Heart left ventricle (tissue), 16 donors: Measurements from ENCODE around the gene OR10C1. TPM values are rescaled to one million over a fixed set of nuclear protein-coding genes. Genes with fewer than 3 reads are reported as not detected.

Source experiments
- ATAC-seq, 4 donors: fragments of 200-7000 bp; cut with Tn5 transposase; one replicate each; pipeline ENCODE4 v1.9.1; 2020 to 2022; ENCODE audit warnings: moderate library complexity in 4 of 4, mild to moderate bottlenecking in 3 of 4, moderate number of reproducible peaks in 1 of 4
- DNase-seq, 5 donors: peaks; one replicate each; pipeline ENCODE4 v3.0.0-alpha.2; 2020
- H3K27ac ChIP-seq, 12 donors: fragments of 200-600 bp; sonication (generic) in 4 of 12; one replicate each; pipeline versions ENCODE4 v1.5.0 to v1.8.0; 2016 to 2022; ENCODE audit warnings: mild to moderate bottlenecking in 2 of 12
- H3K27me3 ChIP-seq, 9 donors: fragments of 200-600 bp; sonication (generic) in 2 of 9; one replicate each; pipeline versions ENCODE4 v1.5.1 to v1.8.0; 2016 to 2022; ENCODE audit warnings: mild to moderate bottlenecking in 3 of 9
- H3K36me3 ChIP-seq, 9 donors: fragments of 200-600 bp; sonication (generic) in 2 of 9; one replicate each; pipeline versions ENCODE4 v1.5.0 to v1.8.0; 2018 to 2022; ENCODE audit warnings: mild to moderate bottlenecking in 2 of 9
- H3K4me1 ChIP-seq, 12 donors: fragments of 200-600 bp; sonication (generic) in 4 of 12; one replicate each; pipeline versions ENCODE4 v1.5.0 to v1.8.0; 2016 to 2022; ENCODE audit warnings: mild to moderate bottlenecking in 3 of 12
- H3K4me3 ChIP-seq, 12 donors: fragments of 200-600 bp; sonication (generic) in 4 of 12; one replicate each; pipeline versions ENCODE4 v1.5.0 to v1.8.0; 2017 to 2022; ENCODE audit warnings: mild to moderate bottlenecking in 9 of 12, moderate library complexity in 4 of 12
- H3K9me3 ChIP-seq, 12 donors: fragments of 200-600 bp; sonication (generic) in 4 of 12; one replicate each; pipeline versions ENCODE4 v1.5.0 to v1.8.0; 2016 to 2022; ENCODE audit warnings: mild to moderate bottlenecking in 1 of 12
- CTCF ChIP-seq, 12 donors: fragments of 200-600 bp; sonication (generic) in 4 of 12; IDR thresholded peaks; one replicate each; pipeline versions ENCODE4 v1.5.0 to v1.8.0; 2018 to 2022; ENCODE audit warnings: antibody characterized with exemption in 12 of 12, mild to moderate bottlenecking in 5 of 12
- POLR2A ChIP-seq, 2 donors: fragments of 450-650 bp; IDR thresholded peaks; one replicate each; pipeline ENCODE4 v1.6.1; 2017; ENCODE audit warnings: antibody characterized with exemption in 2 of 2, mild to moderate bottlenecking in 2 of 2, moderate library complexity in 2 of 2
- WGBS, 4 donors: extraction: QIAGEN DNeasy Blood & Tissue Kit in 2 of 4; methylation state at CpG; one replicate each; pipeline versions ENCODE4 v1.1.5 to v1.1.7; 2013 to 2018; 5-methylcytosine and 5-hydroxymethylcytosine counted together
- intact Hi-C, 10 donors: fragments of 100-400 bp; cut with DNase I; formaldehyde crosslinking; loops; one replicate each; pipeline versions ENCODE4 v1.11.1 to v1.14.2; 2022
- polyA plus RNA-seq, 2 donors: library from polyadenylated mRNA; stranded (reverse); fragments of 200-250 nt; gene quantifications; one replicate each; pipeline ENCODE4 v1.2.3, GENCODE V29; 2013
- total RNA-seq, 9 donors: library from RNA; depleted of rRNA in 2 of 9; stranded (reverse); fragments of >200 nt in 2 of 9; fragmentation: NEBNext Ultra II Directional in 3 of 9; extraction: Animal tissue kit (Norgen Biotek cat#: 25700) in 3 of 9; gene quantifications; one replicate each; pipeline versions ENCODE4 v1.1.0 to v1.2.4, GENCODE V29; 2016 to 2023
- donor health status: ischemic (EF 13 %, LVEDD 7.1; RV severe dilation, severe dysfunction).
- donor health status: healthy with polysubstance abuse.
- donor health status: DM: no; HTN: yes; CAD: no.
- donor health status: DM: no; HTN: no; CAD: no.
- donor health status: ischemic (EF 25% LVEDD 6.9; RV normal size, moderate dysfunction).
- donor health status: ischemic (EF 25% LVEDD 5.7; RV mildly dilated, moderate dysfunction).
- donor health status: healthy.
- donor health status: DM: yes; HTN: yes; CAD: no.
- donor health status: ischemic (EF 35%, LVEDD 5.7; RV mildly dilated, moderate dysfunction).
- donor health status: nonischemic (EF 11% LVEDD 7.7; RV severe dilation, severe dysfunction).
- donor health status: DM: yes; HTN: yes; CAD: no.
- donor health status: PGD.
- donor health status: ischemic (EF 29% LVEDD 5.4; RV normal size, mild dysfunction).
- donor health status: nonischemic (EF 23%, LVEDD 6.1; RV moderate dilation, normal function).

The OR10C1 gene
- total and polyA plus RNA-seq, 11 donors, result not detected

- 75 to 85% (median 79%) methylated on average over 6 of the region's 6 CpGs for WGBS, 4 donors
- Histone ChIP-seq H3K27ac (no peak overlapping the region), H3K9me3 (no peaks in the 10 kb centered on the region), H3K4me1 (no peaks in the 10 kb centered on the region), H3K4me3 (no peak overlapping the region), H3K36me3 (no peaks in the 10 kb centered on the region), H3K27me3 (peaks cover 0 to 5% (median 0%) of the 10 kb centered on the region in 9 donors)
- intact Hi-C loops, result no loop called here
- TF ChIP-seq POLR2A (IDR thresholded peaks at IDR 0.05) (no peak), CTCF (IDR thresholded peaks at IDR 0.05) (no peak)
- DNase-seq, result no peak
- no peak for ATAC-seq
Observed at GRCh38 chr6:29462022-29462421, 22.9 kb downstream of the OR10C1 start.

- intact Hi-C loops, result no loop called here
- no peaks in the 10 kb centered on the region for H3K4me1 ChIP-seq
- H3K4me3 ChIP-seq, result no peak overlapping the region
- no peaks in the 10 kb centered on the region for H3K9me3 ChIP-seq
- no peaks in the 10 kb centered on the region for H3K36me3 ChIP-seq
- WGBS, 4 donors, result 70 to 83% (median 77%) methylated on average over 2 of the region's 2 CpGs
- H3K27me3 ChIP-seq, result peaks cover 0 to 5% (median 0%) of the 10 kb centered on the region in 9 donors
- DNase-seq (no peak), ATAC-seq (no peak)
- H3K27ac ChIP-seq, result no peak overlapping the region
- no peak for TF ChIP-seq POLR2A (IDR thresholded peaks at IDR 0.05)
- no peak for TF ChIP-seq CTCF (IDR thresholded peaks at IDR 0.05)
Observed at GRCh38 chr6:29465279-29465678, 26.2 kb downstream of the OR10C1 start.

- Histone ChIP-seq H3K4me3 (no peak overlapping the region), H3K9me3 (no peaks in the 10 kb centered on the region), H3K36me3 (no peaks in the 10 kb centered on the region), H3K4me1 (no peaks in the 10 kb centered on the region), H3K27ac (no peak overlapping the region), H3K27me3 (peaks cover 0 to 5% (median 0%) of the 10 kb centered on the region in 9 donors)
- no peak for TF ChIP-seq CTCF (IDR thresholded peaks at IDR 0.05)
- no peak for TF ChIP-seq POLR2A (IDR thresholded peaks at IDR 0.05)
- DNase-seq (no peak), ATAC-seq (no peak)
- intact Hi-C loops, result no loop called here
- WGBS, 4 donors, result 77 to 86% (median 84%) methylated on average over 2 of the region's 2 CpGs
Observed at GRCh38 chr6:29465801-29466200, 26.7 kb downstream of the OR10C1 start.

GRCh38 chr6:29466241-29466640 is 27.1 kb downstream of the OR10C1 start:
- intact Hi-C loops, result no loop called here
- TF ChIP-seq POLR2A (IDR thresholded peaks at IDR 0.05), result no peak
- TF ChIP-seq CTCF (IDR thresholded peaks at IDR 0.05), result no peak
- no peaks in the 10 kb centered on the region for H3K36me3 ChIP-seq
- WGBS, 4 donors, result 45 to 60% (median 53%) methylated on average over 6 of the region's 6 CpGs
- ATAC-seq, result no peak
- no peaks in the 10 kb centered on the region for H3K9me3 ChIP-seq
- no peak for DNase-seq
- no peaks in the 10 kb centered on the region for H3K4me1 ChIP-seq
- H3K4me3 ChIP-seq, result no peak overlapping the region
- H3K27me3 ChIP-seq, result peaks cover 0 to 5% (median 0%) of the 10 kb centered on the region in 9 donors
- no peak overlapping the region for H3K27ac ChIP-seq
